Fibroblast of lung (primary cell): ENCODE data around the gene FZD10. TPM values are rescaled to one million over a fixed set of nuclear protein-coding genes. Genes with fewer than 3 reads are reported as not detected.

ENCODE experiments used
- DNase-seq, 2 donors: peaks; one replicate each; pipeline versions ENCODE4 v3.0.0 to v3.0.0-alpha.2; 2010; ENCODE audit warnings: low read depth in 2 of 2
- H2AFZ ChIP-seq: 2 replicates; pipeline ENCODE4 v1.5.1; 2012; ENCODE audit warnings: low read length, control low read depth, inconsistent platforms
- H3K27ac ChIP-seq: 2 replicates; pipeline ENCODE4 v1.5.1; 2011; ENCODE audit warnings: low read length, control low read depth; ENCODE audit not compliant: insufficient read depth
- H3K27me3 ChIP-seq: 2 replicates; pipeline ENCODE4 v1.5.1; 2011; ENCODE audit warnings: mild to moderate bottlenecking, low read length; ENCODE audit not compliant: control insufficient read depth, insufficient read depth
- H3K36me3 ChIP-seq: 2 replicates; pipeline ENCODE4 v1.5.1; 2011; ENCODE audit warnings: low read length; ENCODE audit not compliant: control insufficient read depth, insufficient read depth
- H3K4me1 ChIP-seq: 2 replicates; pipeline ENCODE4 v1.5.1; 2011; ENCODE audit warnings: low read length; ENCODE audit not compliant: control insufficient read depth, insufficient read depth; ENCODE audit errors: extremely low read depth
- H3K4me2 ChIP-seq: 2 replicates; pipeline ENCODE4 v1.5.1; 2011; ENCODE audit warnings: low read length, control low read depth; ENCODE audit not compliant: insufficient read depth; ENCODE audit errors: extremely low read depth
- H3K4me3 ChIP-seq, 4 experiments: fragments of 200-600 bp in 1 of 4; sonication (generic) in 1 of 4; replicated peaks in 1 of 4; 2 replicates each; pipeline ENCODE4 v1.5.1; 2011 to 2016; ENCODE audit warnings: low read length in 4 of 4, low read depth in 3 of 4, mild to moderate bottlenecking in 3 of 4, control low read depth in 2 of 4, inconsistent platforms in 1 of 4, mixed read lengths in 1 of 4; ENCODE audit not compliant: insufficient read depth in 1 of 4; ENCODE audit errors: control extremely low read depth in 1 of 4
- H3K79me2 ChIP-seq: 2 replicates; pipeline ENCODE4 v1.5.1; 2012; ENCODE audit warnings: mild to moderate bottlenecking, low read length, inconsistent platforms; ENCODE audit not compliant: control insufficient read depth, insufficient read depth
- H3K9ac ChIP-seq: 2 replicates; pipeline ENCODE4 v1.5.1; 2011; ENCODE audit warnings: mild to moderate bottlenecking, low read length, control low read depth; ENCODE audit not compliant: insufficient read depth
- H3K9me3 ChIP-seq: 2 replicates; pipeline ENCODE4 v1.5.1; 2012; ENCODE audit warnings: low read depth, low read length; ENCODE audit not compliant: control insufficient read depth, insufficient read depth
- H4K20me1 ChIP-seq: 2 replicates; pipeline ENCODE4 v1.5.1; 2011; ENCODE audit warnings: low read length; ENCODE audit not compliant: control insufficient read depth, insufficient read depth; ENCODE audit errors: extremely low read depth
- EZH2 ChIP-seq: IDR thresholded peaks from 2 replicates; pipeline ENCODE4 v1.5.1; 2012; ENCODE audit warnings: low read length, control low read depth, mild to moderate bottlenecking; ENCODE audit errors: missing control alignments
- polyA plus RNA-seq, 2 donors: library from polyadenylated mRNA; depleted of rRNA in 1 of 2; stranded (reverse) in 1 of 2; unstranded in 1 of 2; fragments of >200 nt; gene quantifications; 2 replicates each; pipeline ENCODE4 v1.2.1, GENCODE V29; 2011 to 2012; ENCODE audit warnings: missing spikeins in 1 of 2
- total RNA-seq: library from RNA; depleted of rRNA; stranded (reverse); fragments of >200 nt; gene quantifications from 2 replicates; pipeline ENCODE4 v1.2.1, GENCODE V29; 2014
- TF ChIP-seq, protein P1 (sequence below), 2 donors: IDR thresholded peaks in 1 of 2; conservative IDR thresholded peaks in 1 of 2; 1 replicate in 1 of 2; 2 replicates in 1 of 2; pipeline ENCODE4 v1.5.1; 2011 to 2012; ENCODE audit warnings: low read length in 2 of 2, control low read depth in 1 of 2, inconsistent platforms in 1 of 2, low read depth in 1 of 2, mild to moderate bottlenecking in 1 of 2

The FZD10 gene
- total and polyA plus RNA-seq, 2 donors (not counting 1 experiment from before 2014, with no cell fraction given): under 0.01 to 0.03 TPM

DNA sequence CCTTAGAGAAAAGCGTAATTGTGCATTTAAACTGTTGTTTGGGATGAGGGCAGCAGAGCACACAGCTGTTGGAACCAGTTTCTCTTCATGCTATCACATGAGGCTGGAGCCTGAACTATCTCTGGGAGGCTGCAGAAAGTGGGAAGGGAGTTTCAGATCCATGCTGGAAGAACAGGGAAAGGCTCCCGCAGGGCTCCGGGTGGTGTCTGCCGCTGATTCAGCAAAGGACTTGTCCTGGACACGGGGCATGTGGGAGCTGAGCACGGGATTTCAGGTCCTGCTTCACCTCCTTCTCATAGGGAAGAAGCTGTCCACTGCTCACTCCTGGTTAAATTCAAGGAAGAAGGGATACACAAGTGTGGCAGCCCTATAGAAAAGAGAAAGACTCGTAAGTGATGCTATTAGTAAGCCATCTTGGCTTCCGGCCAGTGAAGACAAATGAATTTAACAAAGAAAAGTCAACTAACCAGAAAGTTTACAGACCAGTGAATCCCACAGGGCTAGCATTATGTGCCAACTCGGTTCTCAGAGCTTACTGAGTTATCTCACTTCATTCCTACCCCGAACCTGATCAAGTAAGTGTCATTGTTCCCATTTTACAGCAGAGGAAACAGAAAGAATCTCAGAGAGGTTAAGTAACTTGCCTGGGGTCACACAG lies 6.7 kb upstream of the FZD10 start:
- Histone ChIP-seq H3K9me3 (no peaks in the 10 kb centered on the region), H3K4me1 (no peaks in the 10 kb centered on the region), H2AFZ (no peak overlapping the region), H3K79me2 (no peaks in the 10 kb centered on the region), H3K36me3 (no peaks in the 10 kb centered on the region), H3K27me3 (no peaks in the 10 kb centered on the region), H3K4me2 (no peak overlapping the region), H3K27ac (no peak overlapping the region), H3K4me3 (no peak overlapping the region), H4K20me1 (no peaks in the 10 kb centered on the region), H3K9ac (no peak overlapping the region)
- TF ChIP-seq EZH2: no peak
- TF ChIP-seq, protein P1, sequence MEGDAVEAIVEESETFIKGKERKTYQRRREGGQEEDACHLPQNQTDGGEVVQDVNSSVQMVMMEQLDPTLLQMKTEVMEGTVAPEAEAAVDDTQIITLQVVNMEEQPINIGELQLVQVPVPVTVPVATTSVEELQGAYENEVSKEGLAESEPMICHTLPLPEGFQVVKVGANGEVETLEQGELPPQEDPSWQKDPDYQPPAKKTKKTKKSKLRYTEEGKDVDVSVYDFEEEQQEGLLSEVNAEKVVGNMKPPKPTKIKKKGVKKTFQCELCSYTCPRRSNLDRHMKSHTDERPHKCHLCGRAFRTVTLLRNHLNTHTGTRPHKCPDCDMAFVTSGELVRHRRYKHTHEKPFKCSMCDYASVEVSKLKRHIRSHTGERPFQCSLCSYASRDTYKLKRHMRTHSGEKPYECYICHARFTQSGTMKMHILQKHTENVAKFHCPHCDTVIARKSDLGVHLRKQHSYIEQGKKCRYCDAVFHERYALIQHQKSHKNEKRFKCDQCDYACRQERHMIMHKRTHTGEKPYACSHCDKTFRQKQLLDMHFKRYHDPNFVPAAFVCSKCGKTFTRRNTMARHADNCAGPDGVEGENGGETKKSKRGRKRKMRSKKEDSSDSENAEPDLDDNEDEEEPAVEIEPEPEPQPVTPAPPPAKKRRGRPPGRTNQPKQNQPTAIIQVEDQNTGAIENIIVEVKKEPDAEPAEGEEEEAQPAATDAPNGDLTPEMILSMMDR (conservative IDR thresholded peaks at IDR 0.05 in 1 of 2, IDR thresholded peaks at IDR 0.05 in 1 of 2; ENCODE audit: low read depth in 1 of 2, low read length in 2 of 2): no peak
- no peak for DNase-seq

DNA sequence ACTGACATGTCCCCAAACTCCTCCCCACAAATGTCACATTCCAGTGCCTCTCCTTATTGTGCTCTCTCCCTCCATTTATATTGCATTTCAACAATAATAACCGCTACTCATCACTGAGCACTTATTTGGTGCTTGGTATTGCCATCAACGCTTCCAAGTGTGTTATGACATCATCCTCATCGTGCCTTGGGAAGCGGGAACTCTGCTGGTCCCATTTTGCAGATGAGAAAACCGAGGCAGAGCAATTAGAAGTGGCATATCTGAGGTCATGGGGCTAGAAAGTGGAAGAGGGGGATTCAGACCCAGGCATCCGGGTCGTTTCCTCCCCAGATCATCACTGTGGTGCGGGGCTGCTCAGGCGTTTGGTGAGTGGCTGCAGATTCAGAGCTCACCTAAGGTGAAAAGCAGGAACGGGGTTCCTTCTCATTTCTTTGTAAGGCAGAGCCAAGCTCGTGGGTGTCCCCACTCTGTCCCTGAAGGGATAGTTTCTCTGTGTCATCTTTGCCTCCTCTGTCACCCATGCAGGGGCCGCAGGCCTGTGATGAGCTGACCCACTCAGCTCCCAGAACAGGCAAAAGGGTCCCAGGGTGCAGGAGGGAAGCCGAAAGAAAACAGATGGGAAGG lies 5.5 kb upstream of the FZD10 start:
- Histone ChIP-seq H2AFZ (no peak overlapping the region), H3K79me2 (no peaks in the 10 kb centered on the region), H3K9me3 (no peaks in the 10 kb centered on the region), H3K27me3 (no peaks in the 10 kb centered on the region), H3K27ac (no peak overlapping the region), H3K4me2 (no peak overlapping the region), H3K4me3 (no peak overlapping the region), H3K36me3 (no peaks in the 10 kb centered on the region), H3K9ac (no peak overlapping the region), H3K4me1 (no peaks in the 10 kb centered on the region), H4K20me1 (no peaks in the 10 kb centered on the region)
- no peak for DNase-seq
- TF ChIP-seq EZH2: no peak
- TF ChIP-seq, protein P1 (conservative IDR thresholded peaks at IDR 0.05 in 1 of 2, IDR thresholded peaks at IDR 0.05 in 1 of 2; ENCODE audit: low read depth in 1 of 2, low read length in 2 of 2): no peak

DNA sequence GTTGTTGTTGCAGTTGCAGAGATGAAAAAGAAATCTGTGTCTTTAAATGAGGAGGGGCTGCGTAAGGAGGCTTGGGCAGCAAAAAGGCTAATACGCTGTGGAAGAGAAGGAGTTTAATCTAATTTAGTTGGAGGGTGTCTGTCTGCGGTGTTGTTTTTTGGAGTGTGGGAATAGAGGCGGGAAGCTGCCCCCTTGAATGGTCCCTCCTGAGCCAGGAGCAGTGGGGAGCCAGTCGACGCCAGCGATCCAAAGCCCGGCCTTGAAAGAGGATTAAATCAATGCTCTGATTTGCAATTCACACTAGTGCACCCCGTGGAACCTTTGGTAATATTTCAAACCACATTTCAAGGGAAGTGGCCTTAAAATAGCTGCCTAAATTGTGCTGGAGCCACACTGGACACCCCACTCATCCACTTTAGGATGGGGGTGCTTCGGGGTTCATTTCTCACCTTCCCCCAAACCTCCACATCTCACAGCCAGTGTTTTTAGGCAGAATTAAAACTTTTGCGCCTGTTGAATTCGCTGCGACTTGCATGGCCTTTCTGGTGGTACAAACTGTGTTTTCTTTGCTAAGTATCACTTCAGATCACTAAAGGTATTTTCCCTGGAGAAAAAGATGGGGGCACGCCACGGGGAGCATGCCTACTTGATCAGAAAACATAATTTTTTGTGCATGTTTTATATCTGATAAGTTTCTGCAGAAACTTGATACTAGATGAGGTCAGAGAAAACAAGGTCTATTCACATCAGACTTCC lies 4.1 kb upstream of the FZD10 start:
- Histone ChIP-seq H2AFZ (no peak overlapping the region), H3K27me3 (no peaks in the 10 kb centered on the region), H3K79me2 (no peaks in the 10 kb centered on the region), H3K27ac (no peak overlapping the region), H3K9me3 (no peaks in the 10 kb centered on the region), H3K4me1 (no peaks in the 10 kb centered on the region), H4K20me1 (no peaks in the 10 kb centered on the region), H3K36me3 (no peaks in the 10 kb centered on the region), H3K4me2 (no peak overlapping the region), H3K4me3 (no peak overlapping the region), H3K9ac (no peak overlapping the region)
- TF ChIP-seq, protein P1 (conservative IDR thresholded peaks at IDR 0.05 in 1 of 2, IDR thresholded peaks at IDR 0.05 in 1 of 2; ENCODE audit: low read depth in 1 of 2, low read length in 2 of 2): no peak
- no peak for TF ChIP-seq EZH2
- DNase-seq: no peak
